HG03520 (cell line): Measurements from ENCODE around the gene AQP1.

Experiments used
- ATAC-seq: cut with Tn5 transposase; IDR thresholded peaks from one replicate; pipeline ENCODE4 v1.9.1; 2021; ENCODE audit warnings: mild to moderate bottlenecking, moderate library complexity; ENCODE audit not compliant: unreplicated experiment

Gene AQP1

GRCh38 chr7:30905078-30906012 lies 6.3 kb upstream of the AQP1 start:
- no peak for ATAC-seq

GRCh38 chr7:30906014-30906413 lies 5.6 kb upstream of the AQP1 start:
- no peak for ATAC-seq

- ATAC-seq, result no peak
These were observed 5.0 kb upstream of the AQP1 start for GRCh38 chr7:30906515-30907240.

GRCh38 chr7:30907527-30908267 lies 4.0 kb upstream of the AQP1 start:
- ATAC-seq, result no peak

- no peak for ATAC-seq
These were observed 3.0 kb upstream of the AQP1 start for GRCh38 chr7:30908681-30909080.

GRCh38 chr7:30909431-30909830 lies 2.2 kb upstream of the AQP1 start:
- no peak for ATAC-seq

- ATAC-seq, result no peak
These were observed 1.1 kb upstream of the AQP1 start for GRCh38 chr7:30910411-30911073.

- no peak for ATAC-seq
These were observed 520 bp upstream of the AQP1 start for GRCh38 chr7:30911133-30911532.

GRCh38 chr7:30912021-30912730 lies 523 bp downstream of the AQP1 start:
- no peak for ATAC-seq

- ATAC-seq, result no peak
These were observed 1.0 kb downstream of the AQP1 start for GRCh38 chr7:30912731-30912985.

GRCh38 chr7:30912986-30913811 lies 1.5 kb downstream of the AQP1 start:
- no peak for ATAC-seq

- ATAC-seq, result no peak
These were observed 2.3 kb downstream of the AQP1 start for GRCh38 chr7:30913821-30914515.

- ATAC-seq, result no peak
These were observed 2.9 kb downstream of the AQP1 start for GRCh38 chr7:30914596-30914995.

GRCh38 chr7:30915005-30915601 lies 3.5 kb downstream of the AQP1 start:
- ATAC-seq, result no peak

- ATAC-seq, result no peak
These were observed 4.1 kb downstream of the AQP1 start for GRCh38 chr7:30915751-30916150.

GRCh38 chr7:30916255-30916654 lies 4.6 kb downstream of the AQP1 start:
- ATAC-seq, result no peak

GRCh38 chr7:30916767-30917166 lies 5.1 kb downstream of the AQP1 start:
- no peak for ATAC-seq

GRCh38 chr7:30917216-30917893 lies 5.7 kb downstream of the AQP1 start:
- ATAC-seq, result no peak
